Activated CD8-positive, alpha-beta memory T cell treated with anti-CD3 and anti-CD28 coated beads, Interleukin-2, amount 50 U/mL, for 1 hour (primary cell): ENCODE measurements around the gene GSAP.
"Not testable (repeated sequence)": the region's sequence is repeated elsewhere in the genome, so short reads cannot be mapped to it uniquely, and the experiment has no call there.

Experiments
- DNase-seq: peaks from one replicate; pipeline ENCODE4 v3.0.0-alpha.2; 2020; ENCODE audit errors: extremely low read depth

Gene GSAP, protein sequence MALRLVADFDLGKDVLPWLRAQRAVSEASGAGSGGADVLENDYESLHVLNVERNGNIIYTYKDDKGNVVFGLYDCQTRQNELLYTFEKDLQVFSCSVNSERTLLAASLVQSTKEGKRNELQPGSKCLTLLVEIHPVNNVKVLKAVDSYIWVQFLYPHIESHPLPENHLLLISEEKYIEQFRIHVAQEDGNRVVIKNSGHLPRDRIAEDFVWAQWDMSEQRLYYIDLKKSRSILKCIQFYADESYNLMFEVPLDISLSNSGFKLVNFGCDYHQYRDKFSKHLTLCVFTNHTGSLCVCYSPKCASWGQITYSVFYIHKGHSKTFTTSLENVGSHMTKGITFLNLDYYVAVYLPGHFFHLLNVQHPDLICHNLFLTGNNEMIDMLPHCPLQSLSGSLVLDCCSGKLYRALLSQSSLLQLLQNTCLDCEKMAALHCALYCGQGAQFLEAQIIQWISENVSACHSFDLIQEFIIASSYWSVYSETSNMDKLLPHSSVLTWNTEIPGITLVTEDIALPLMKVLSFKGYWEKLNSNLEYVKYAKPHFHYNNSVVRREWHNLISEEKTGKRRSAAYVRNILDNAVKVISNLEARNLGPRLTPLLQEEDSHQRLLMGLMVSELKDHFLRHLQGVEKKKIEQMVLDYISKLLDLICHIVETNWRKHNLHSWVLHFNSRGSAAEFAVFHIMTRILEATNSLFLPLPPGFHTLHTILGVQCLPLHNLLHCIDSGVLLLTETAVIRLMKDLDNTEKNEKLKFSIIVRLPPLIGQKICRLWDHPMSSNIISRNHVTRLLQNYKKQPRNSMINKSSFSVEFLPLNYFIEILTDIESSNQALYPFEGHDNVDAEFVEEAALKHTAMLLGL

DNA sequence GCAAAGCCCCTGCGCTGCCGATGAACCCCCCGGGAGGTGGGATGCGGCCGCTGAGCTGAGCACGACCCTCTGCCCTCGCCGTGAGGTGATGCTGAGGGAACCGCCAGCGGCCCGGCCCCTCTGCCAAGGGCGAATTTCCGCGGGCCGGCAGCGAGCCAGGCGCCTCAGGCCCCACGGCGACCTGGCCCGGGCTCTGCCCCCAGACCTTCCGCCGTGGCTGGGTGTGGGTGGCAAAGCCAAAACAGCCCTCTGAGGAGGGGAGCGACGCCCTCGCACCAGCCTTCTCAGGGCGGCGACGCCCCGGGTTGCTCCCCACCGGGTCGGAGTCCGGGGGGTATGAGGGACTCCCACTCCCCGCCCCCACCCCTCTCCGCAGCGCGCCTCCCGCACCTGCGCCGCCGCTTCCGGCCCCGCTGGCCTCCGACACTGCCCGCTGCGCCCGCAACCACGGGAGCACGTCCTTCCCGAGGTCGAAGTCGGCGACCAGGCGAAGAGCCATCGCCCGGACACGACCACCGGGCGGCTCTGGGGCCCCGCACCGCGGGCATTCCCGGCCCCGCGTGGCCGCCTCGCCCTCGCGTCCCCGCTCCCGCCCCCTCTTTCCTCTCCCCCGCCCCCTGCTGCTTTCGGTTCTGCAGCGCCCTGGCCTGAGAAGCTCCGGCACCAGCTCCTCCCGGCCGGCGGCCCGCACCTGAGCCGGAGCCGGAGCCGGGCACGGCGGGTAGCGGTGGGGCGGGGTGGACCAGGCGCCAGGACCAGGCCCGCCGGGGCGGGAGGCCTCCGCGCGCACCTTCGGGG lies at the start of gene GSAP:
TSS of gene GSAP (minus strand) at position 527 of the 798 bp plus-strand sequence. CDS start at position 499, 28 bp downstream.
- no peak for DNase-seq

DNA sequence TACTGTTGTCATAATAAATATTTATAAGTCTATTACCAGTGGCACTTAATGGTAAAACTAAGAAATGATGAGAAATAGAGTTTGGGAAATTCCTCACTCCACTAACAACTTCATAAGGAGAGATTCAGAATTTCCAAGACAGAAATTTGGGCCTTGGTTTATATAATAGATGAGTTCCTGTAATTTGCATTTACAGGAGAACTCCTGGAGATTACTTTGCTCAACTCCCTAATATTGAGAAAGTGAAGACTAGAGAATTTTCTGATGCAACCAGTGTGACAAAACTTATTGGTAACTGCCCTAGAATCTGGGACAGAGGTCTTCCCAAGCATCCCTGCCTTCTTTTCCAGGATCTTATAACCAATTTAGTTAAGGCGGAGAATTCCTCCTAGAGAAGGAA lies 49.1 kb upstream of the GSAP start:
- DNase-seq, result no peak

DNA sequence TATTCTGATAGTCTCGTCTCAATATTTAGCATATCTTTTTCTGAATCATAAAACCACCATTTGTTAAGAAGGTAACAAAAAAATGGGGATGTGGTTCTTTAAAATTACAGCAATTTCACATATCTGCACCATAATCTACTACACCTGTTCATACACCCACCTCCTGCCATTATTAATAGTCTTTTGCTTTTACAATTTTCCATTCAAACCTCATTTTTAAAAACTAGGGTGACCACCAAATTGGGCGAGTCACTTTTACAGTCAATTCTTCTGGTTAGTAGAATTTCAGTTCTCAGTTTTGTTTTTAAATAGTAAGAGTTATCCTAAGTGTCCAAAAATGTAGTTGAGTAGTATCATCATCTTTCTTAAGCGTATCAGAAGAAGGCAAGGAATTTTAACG lies 48.4 kb upstream of the GSAP start:
- no peak for DNase-seq

DNA sequence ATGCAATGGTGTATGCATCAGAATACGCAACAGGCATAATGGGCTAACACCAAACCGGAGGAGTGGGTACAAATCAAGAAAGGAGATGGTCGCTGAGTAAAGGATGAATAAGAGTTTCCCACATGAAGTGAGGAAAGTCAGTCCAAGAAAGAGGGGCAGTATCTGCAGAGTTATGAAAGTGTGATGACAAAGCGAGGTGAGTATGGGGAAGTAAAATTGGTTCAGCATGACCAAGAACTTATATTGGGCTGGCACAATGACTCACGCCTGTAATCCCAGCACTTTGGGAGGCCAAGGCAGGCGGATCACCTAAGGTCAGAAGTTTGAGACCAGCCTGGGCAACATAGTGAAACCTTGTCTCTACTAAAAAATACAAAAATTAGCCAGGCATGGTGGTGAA lies 47.5 kb upstream of the GSAP start:
- not testable (repeated sequence) for DNase-seq

DNA sequence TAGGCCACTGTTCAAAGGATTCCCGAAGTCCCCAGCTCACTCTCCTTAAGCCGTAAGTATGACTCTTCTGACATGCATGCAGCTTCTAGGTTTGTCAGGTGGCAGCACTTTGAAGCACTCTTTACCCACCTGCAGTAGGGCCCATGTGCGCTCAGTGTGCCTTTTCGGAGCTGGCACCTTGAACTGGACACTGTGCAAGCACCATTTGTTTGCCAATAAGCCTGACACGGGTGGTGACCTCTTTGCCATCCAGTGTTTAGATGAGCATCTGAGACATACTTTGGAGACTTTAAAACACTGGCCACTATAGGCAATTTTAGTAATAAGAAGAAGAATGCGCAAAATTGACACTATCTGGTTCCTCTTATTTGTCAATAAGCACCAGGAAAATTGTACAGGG lies 45.7 kb upstream of the GSAP start:
- no peak for DNase-seq

DNA sequence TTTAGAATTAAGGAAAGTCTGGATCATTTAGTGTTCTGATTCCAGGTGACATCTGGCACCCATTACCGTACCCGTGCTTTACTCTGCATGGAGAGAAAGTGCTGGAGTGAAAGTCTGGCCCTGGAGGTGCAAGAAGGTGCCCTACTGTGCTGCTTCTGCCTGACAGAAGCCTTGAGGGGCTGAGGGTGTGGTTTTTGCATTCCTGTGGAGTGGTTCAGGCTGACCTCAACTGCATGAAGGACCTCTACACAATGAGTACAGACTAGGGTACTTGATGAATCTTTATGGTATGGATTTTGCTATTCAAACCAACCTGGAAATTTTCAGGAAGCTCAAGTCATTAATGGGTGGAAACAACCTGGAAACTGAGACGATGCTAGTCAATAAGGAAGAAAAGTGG lies 45.1 kb upstream of the GSAP start:
- DNase-seq, result no peak

DNA sequence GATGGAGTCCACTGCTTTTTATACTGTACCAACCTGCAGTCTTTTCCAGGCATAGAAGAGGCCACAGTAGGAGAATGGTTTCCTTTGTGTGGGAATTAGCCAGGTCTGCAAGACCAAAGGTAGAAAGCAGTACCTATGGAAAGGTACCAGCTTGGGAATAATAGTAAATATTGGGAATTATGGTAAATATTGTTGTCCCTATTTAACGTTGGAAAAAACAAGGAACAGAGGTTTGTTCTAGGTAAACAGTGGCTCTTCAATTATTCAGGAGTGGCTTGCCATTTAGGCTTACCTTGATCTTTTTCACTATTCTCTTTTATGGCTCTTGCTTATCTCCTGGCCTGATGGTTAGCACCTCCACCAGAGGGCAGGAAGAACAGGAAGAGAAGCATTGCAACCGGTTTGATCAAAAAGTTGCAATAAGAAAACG lies 43.9 kb upstream of the GSAP start:
- DNase-seq, result no peak

DNA sequence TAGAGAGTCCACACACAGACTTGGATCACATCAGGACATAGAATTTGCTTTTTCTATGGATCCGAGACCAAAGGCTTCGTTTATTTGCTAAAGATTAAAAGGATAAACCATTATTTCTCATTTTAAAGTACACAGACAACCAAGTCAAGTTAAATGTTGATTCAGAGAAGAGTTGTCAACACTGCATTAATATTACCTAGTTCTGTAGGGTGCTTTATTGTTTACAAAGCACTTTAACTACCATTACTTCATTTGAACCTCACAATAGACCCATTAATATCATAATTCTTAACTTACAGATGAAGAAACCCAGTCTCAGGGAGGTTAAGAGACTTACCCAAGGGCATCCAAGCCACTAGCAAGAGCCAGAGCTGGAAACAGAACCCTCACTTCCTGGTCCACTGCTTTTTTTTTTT lies 43.2 kb upstream of the GSAP start:
- no peak for DNase-seq

DNA sequence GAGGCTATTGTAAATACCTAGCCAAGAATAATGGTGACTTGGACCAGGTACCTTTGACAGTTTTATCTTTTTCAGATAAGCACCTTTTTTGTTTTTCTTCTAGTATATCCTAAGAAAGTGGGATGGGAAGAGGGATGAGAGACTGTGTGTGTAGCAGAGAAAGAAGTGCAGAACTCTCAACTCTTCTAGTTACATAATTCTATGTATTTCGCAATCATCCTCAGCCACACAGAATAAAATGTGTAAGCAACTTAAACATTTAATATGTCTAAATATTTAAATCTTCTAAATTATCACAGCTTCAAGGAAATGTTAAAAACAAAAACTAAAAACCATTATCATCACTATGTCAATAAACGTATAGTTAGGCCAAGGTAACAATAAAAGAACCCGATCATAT lies 42.6 kb upstream of the GSAP start:
- no peak for DNase-seq

DNA sequence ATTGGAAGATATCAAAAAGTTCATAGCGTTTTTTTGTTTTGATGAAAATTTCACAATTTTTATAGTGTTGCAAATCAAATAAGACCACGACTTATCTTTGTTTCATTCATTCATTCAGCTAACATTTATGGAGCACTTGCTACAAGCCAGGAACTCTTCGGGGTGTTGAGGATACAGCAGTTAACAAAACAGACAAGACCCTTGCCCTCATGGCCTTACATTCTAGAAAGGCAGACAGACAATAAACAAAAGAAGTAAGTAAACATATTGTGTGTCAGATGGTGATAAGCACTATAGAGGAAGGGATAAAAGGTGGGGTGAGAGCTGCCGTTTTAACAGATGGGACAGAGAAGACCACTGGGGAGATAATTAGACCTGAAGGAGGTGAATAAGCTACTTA lies 41.6 kb upstream of the GSAP start:
- no peak for DNase-seq

DNA sequence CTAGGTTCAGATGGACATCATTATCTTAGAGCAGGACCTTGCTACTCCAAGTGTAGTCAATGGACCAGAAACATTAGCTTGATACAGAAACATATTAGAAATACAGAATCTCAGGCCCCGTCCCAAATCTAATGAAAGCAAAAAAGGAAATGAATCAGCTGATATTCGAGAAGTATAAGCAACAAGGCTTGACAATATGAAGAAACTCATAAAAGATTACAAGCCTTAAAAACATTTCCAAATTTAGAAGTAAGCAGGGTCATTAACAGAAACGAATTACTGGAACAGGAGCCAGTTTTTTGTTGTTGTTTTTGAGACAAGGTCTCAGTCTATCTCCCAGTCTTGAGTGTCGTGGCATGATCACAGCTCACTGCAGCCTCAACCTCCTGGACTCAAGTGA lies 40.5 kb upstream of the GSAP start:
- no peak for DNase-seq

DNA sequence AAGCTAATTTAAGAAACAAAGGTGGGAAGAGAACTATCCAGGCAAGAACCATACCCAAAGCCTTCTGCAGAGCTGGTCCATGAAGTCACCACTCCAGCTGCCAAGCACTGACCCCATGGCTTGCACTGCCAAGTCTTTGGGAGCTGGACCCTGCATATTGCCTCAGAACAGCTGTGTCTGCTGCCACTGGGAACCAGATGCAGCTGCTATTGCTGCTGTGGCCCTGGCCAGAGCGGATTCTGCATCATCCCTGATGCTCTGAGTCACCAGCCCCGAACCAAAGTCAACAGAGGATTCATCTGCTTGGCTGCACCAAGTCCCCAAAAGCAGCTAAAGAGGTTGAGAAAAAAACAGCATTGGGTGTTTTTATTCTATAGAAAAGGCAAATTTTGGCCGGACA lies 39.2 kb upstream of the GSAP start:
- no peak for DNase-seq

DNA sequence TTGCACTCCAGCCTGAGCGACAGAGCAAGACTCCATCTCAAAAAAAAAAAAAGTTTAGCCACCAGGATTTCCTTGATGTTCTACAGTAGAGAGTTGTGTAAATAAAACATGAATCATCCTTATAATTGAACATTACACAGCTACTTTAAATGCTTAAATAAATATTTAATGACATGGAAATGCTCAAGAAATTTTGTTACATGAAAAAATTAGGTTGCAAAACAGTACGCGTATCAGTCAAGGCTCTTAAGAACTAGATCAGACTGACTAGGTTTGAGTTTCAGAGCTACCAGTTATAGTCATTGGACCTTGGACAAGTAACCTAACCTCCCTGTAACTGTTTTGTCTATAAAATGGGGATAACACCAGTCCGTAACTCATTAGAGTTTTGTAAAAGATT lies 38.7 kb upstream of the GSAP start:
- DNase-seq, result no peak

DNA sequence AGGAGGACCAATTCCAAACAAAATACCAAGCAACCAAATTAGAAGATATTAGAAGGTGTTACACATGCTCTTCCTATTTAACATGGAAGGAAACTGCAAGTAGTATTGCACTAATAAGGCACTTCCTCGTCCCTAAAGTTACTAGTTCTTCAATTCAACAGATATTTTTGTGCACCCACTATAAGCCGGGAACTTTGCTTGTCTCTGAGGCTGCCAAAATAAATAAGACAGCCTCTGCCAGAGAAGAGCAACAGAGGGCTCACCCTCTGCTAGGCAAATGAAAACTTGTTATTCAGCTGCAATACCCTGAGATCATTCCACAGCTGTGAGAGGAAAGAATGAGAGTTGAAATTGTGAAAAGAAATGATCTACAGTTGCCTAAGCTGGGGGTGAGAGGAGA lies 37.4 kb upstream of the GSAP start:
- no peak for DNase-seq

DNA sequence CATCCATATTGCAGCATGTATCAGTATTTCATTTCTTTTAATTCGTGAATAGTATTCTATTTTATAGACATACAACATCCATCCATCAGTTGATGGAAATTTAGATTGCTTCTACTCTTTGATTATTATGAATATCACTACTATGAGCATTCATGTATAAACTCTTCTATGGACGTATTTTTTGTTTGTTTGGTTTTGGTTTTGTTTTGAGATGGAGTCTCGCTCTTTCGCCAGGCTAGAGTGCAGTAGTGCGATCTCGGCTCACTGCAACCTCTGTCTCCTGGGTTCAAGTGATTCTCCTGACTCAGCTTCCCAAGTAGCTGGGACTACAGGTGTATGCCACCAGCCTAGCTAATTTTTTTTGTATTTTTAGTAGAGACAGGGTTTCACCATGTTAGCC lies 35.8 kb upstream of the GSAP start:
- DNase-seq, result not testable (repeated sequence)

DNA sequence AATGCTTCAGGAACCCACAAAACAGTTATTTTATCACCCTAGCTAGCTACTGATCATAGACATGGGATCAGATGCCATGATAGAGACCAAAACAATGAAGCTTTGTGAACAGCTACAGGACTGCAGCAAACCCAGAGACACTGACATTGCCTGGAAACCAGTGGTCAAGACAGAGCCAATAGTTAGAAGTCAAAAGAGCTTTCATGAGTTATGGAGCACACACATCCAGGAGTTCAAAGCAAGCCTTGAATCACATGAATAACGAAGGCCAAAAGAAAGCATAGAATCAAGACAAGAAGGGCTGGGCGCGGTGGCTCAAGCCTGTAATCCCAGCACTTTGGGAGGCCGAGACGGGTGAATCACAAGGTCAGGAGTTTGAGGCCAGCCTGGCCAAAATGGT lies 34.5 kb upstream of the GSAP start:
- no peak for DNase-seq

DNA sequence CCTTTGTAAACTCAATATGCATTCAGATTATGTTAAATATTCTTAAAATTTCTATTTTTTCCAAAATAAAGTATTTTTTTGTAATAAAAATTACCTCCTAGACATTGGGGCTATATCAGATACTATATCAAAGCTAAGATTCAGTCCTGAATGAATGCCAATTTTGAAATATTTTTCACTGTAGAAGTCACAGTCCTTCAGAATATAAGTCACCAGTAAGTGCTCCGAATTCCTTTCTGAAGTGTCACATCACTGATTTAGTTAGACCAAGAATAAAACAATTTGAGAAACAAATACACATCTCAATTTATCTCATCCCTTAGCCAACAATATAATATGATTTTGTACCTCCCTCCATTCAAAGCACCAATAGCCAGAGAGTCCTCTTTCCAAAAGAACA lies 33.9 kb upstream of the GSAP start:
- no peak for DNase-seq

DNA sequence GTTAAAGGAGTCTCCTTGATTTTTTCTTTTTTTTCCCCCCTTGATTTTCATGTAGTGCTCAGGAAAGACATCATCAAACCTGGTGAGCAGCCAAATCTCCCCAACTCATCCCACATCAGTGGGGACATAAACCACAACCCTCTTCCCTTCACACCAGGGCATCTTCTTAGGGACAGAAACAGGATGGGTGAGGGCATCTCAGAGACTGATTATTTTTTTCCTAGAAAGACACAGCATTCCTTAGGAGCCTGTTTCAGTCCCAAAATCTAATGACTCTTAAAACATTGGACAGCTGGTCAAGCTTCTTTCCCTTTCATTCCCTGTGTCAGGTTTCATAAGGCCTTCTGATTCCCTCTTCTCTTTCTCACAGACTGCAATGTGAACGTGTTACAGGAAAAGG lies 31.5 kb upstream of the GSAP start:
- no peak for DNase-seq

DNA sequence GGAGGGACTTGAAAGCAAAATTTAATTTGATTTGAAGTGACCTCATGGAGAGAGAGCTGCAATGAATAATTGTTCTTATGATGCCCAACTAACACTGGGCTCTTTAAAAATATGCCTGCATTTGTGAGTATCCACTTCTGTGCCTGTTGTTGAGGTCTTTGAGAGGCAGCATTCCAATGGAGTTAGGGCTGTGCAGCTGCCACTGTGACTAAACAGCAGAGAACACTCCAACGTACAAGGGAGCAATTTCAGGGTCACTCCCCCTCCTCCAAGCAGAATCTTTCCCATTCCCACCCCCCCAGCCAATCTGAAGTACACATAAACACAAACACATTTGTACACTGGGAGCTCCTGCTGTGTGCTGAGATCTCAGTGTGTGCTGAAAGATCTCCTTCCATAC lies 28.0 kb upstream of the GSAP start:
- no peak for DNase-seq

DNA sequence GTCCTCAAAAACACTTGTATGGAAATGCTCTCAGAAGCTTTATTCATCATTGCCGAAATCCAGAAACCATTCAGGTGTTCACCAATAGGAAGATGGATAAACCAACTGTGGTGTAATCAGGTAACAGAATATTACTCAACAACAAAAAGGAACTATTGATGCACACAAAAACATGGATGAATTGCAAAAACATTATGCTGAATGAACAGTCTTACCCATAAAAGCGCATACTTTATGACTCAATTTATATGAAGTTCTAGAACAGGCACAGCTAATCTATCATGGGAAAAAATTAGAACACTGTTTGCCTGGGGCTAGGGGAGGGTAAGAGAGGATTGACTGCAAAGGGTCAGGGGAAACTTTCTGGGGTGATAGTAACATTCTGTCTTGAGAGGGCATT lies 26.9 kb upstream of the GSAP start:
- no peak for DNase-seq

DNA sequence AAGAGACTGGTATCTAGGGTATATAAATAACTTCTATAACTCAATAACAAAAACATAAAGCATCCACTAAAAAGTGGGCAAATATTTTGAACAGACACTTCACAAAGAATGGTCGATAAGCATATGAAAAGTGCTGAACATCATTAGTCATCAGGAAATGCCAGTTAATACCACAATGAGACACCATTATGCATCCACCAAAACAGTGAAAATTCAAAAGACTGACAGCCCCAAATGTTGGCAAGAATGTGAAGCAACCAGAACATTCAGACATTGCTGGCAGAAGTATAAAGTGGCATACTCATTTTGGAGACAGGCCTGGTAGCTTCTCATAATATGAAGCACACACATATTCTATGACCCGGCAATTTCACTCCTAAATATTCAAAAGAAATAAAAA lies 26.5 kb upstream of the GSAP start:
- DNase-seq, result no peak

DNA sequence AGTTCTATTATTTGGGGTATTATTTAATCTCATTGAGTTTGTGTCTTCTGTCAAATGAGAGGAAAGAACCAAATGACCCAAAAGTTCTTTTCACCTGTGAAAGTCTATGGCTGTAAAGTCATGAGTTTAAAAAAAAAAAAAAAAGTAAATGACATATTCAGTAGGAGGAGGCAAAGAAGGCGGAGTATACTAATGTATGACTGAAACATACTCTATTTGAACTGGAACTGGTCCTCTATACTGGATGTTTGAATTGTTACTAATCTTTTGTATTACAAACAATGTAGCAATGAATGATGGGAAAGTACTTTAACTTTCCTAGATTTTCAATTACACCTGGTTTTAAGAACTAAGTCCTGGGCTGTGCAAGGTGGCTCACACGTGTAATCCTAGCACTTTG lies 24.9 kb upstream of the GSAP start:
- DNase-seq, result no peak
